Lower leg skin (tissue), 3 donors: ENCODE results near the gene SNX19.

ENCODE experiments used
- CTCF ChIP-seq, 3 donors: fragments of 450-650 bp; IDR thresholded peaks; one replicate each; pipeline ENCODE4 v1.5.1; 2016; ENCODE audit warnings: antibody characterized with exemption in 3 of 3, mild to moderate bottlenecking in 3 of 3, moderate library complexity in 2 of 3
- POLR2A ChIP-seq, 2 donors: fragments of 450-650 bp; IDR thresholded peaks; one replicate each; pipeline ENCODE4 v1.6.1; 2016 to 2017; ENCODE audit warnings: antibody characterized with exemption in 2 of 2, mild to moderate bottlenecking in 1 of 2, moderate library complexity in 1 of 2

- TF ChIP-seq CTCF (IDR thresholded peaks at IDR 0.05) (no peak), POLR2A (IDR thresholded peaks at IDR 0.05) (no peak)
Observed at GRCh38 chr11:130916910-130917309, 631 bp upstream of the SNX19 start.
